ENCODE measurements around the gene SH3BP4.

- TF ChIP-seq CTCF (IDR thresholded peaks at IDR 0.05; ENCODE audit: low read depth, low read length, poor library complexity, severe bottlenecking) (no peak), EZH2phosphoT487 (IDR thresholded peaks at IDR 0.05; ENCODE audit: borderline replicate concordance, low read length) (no peak)
These were observed 24.8 kb downstream of the SH3BP4 start for GRCh38 chr2:234976479-234977227.
